ENCODE results near the gene FCSK. TPM values are rescaled to one million over a fixed set of nuclear protein-coding genes. Genes with fewer than 3 reads are reported as not detected.
A peak's percentile ranks its signal among the peaks of the same experiment; 100 is the strongest.
"Not testable (repeated sequence)": the region's sequence is repeated elsewhere in the genome, so short reads cannot be mapped to it uniquely, and the experiment has no call there.

FCSK gene
- total RNA-seq, 1 donor from 2014 or later, result 26.0 TPM

- no peak overlapping the region for H3K27ac ChIP-seq
- H3K4me1 ChIP-seq, result no peaks in the 10 kb centered on the region
- H3K4me3 ChIP-seq, result no peak overlapping the region
- DNase-seq, result no peak
- H3K36me3 ChIP-seq, result no peaks in the 10 kb centered on the region
- no peak for TF ChIP-seq CTCF (IDR thresholded peaks at IDR 0.05)
- ATAC-seq, result no peak
- no peaks in the 10 kb centered on the region for H3K9me3 ChIP-seq
- no peaks in the 10 kb centered on the region for H3K27me3 ChIP-seq
- intact Hi-C loops (cut with DNase I), result no loop called here
Measured at GRCh38 chr16:70448075-70448474, 6.3 kb upstream of the FCSK start.

GRCh38 chr16:70450142-70451003 lies 4.0 kb upstream of the FCSK start:
- H3K4me3 ChIP-seq, result peak overlapping the region; percentile 8
- H3K36me3 ChIP-seq; H3K27ac ChIP-seq; H3K4me1 ChIP-seq; H3K27me3 ChIP-seq; DNase-seq; intact Hi-C loops (cut with DNase I); ATAC-seq; H3K9me3 ChIP-seq: not testable (repeated sequence)

GRCh38 chr16:70451004-70451340 lies 3.4 kb upstream of the FCSK start:
- ATAC-seq; H3K4me1 ChIP-seq; H3K36me3 ChIP-seq; DNase-seq; H3K9me3 ChIP-seq; intact Hi-C loops (cut with DNase I); H3K27ac ChIP-seq; H3K27me3 ChIP-seq: not testable (repeated sequence)
- H3K4me3 ChIP-seq, result peak overlapping the region; percentile 8

GRCh38 chr16:70453117-70453891 lies 1.1 kb upstream of the FCSK start:
- ATAC-seq, result no peak
- H3K4me3 ChIP-seq, result peak overlapping the region; percentile 100
- no peak for TF ChIP-seq CTCF (IDR thresholded peaks at IDR 0.05)
- no peak for DNase-seq
- intact Hi-C loops (cut with DNase I), result no loop called here
- H3K27me3 ChIP-seq, result no peaks in the 10 kb centered on the region
- peak overlapping the region; percentile 99 for H3K27ac ChIP-seq
- H3K9me3 ChIP-seq, result no peaks in the 10 kb centered on the region
- H3K36me3 ChIP-seq, result no peaks in the 10 kb centered on the region
- H3K4me1 ChIP-seq, result peaks cover 4% of the 10 kb centered on the region

GRCh38 chr16:70453892-70454221 lies 538 bp upstream of the FCSK start:
- Histone ChIP-seq H3K36me3 (no peaks in the 10 kb centered on the region), H3K27ac (peak overlapping the region; percentile 99), H3K9me3 (no peaks in the 10 kb centered on the region), H3K27me3 (no peaks in the 10 kb centered on the region), H3K4me1 (peaks cover 4% of the 10 kb centered on the region), H3K4me3 (peak overlapping the region; percentile 100)
- ATAC-seq (no peak), DNase-seq (no peak)
- TF ChIP-seq CTCF (IDR thresholded peaks at IDR 0.05), result no peak
- intact Hi-C loops (cut with DNase I), result no loop called here

GRCh38 chr16:70455910-70456309 lies 1.5 kb downstream of the FCSK start:
- Histone ChIP-seq H3K27ac (no peak overlapping the region), H3K27me3 (no peaks in the 10 kb centered on the region), H3K9me3 (no peaks in the 10 kb centered on the region), H3K4me1 (peaks cover 7% of the 10 kb centered on the region), H3K4me3 (no peak overlapping the region), H3K36me3 (no peaks in the 10 kb centered on the region)
- intact Hi-C loops (cut with DNase I), result no loop called here
- DNase-seq (no peak), ATAC-seq (no peak)
- TF ChIP-seq CTCF (IDR thresholded peaks at IDR 0.05), result no peak

Measured in upper lobe of right lung (tissue), 1 donor.